PC-9 (cell line): Measurements from ENCODE around the gene MAEL.

Source experiments
- EZH2 ChIP-seq: fragments of 200-600 bp; sonication (generic); IDR thresholded peaks from 2 replicates; pipeline ENCODE4 v1.8.0; 2017; ENCODE audit warnings: antibody characterized with exemption, low read depth
- TF ChIP-seq, protein P1 (sequence below): fragments of 200-600 bp; sonication (generic); conservative IDR thresholded peaks from 2 replicates; pipeline ENCODE4 v1.6.1; 2017; ENCODE audit warnings: mixed run types, antibody characterized with exemption, mild to moderate bottlenecking, moderate library complexity

DNA sequence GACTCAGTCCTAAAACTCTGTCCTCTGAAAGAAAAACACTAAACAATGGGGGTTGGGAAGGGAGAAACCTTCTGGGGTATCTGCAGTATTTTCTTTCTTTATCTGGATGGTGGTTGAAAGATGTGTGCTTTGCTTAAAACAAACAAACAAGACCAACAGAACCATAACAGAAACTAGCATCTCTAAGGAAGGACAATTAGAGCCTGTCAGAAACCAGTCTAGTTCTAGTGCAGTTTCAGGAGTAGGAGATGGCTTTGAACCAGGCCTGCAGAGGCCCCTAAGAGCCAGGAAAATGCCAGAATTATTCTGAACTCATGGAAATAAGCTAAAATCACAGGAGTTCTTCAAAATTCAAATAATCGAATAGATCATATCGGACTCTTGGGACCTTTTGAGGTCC, 32.2 kb upstream of the MAEL start:
- TF ChIP-seq EZH2: no peak
- TF ChIP-seq, protein P1, sequence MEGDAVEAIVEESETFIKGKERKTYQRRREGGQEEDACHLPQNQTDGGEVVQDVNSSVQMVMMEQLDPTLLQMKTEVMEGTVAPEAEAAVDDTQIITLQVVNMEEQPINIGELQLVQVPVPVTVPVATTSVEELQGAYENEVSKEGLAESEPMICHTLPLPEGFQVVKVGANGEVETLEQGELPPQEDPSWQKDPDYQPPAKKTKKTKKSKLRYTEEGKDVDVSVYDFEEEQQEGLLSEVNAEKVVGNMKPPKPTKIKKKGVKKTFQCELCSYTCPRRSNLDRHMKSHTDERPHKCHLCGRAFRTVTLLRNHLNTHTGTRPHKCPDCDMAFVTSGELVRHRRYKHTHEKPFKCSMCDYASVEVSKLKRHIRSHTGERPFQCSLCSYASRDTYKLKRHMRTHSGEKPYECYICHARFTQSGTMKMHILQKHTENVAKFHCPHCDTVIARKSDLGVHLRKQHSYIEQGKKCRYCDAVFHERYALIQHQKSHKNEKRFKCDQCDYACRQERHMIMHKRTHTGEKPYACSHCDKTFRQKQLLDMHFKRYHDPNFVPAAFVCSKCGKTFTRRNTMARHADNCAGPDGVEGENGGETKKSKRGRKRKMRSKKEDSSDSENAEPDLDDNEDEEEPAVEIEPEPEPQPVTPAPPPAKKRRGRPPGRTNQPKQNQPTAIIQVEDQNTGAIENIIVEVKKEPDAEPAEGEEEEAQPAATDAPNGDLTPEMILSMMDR: no peak
